ENCODE results near the gene TLE4.

Gene TLE4

DNA sequence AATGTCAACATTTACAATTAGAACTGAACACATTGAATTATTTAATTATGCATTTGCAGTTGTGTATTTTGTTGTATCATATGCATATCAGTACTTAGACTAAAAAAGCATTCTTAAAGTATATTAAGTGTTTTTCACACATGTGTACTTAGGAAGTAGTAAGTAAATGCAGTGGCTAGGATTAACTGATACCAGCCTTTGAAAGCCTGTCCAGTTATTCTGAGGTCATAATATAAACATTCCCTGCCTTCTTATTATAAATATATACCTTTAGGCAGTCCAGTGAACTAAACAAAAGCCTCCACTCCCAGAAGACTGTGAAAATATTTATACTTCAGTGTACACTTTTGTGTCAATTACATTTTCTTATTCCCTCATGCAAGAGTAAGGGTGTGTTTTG lies 83.8 kb downstream of the TLE4 start:
- H3K4me1 ChIP-seq: peaks cover 11 to 16% (median 13%) of the 10 kb centered on the region in 10 experiments
- peaks cover 73 to 95% (median 82%) of the 10 kb centered on the region in 11 experiments for H3K36me3 ChIP-seq
- no peak overlapping the region for H3K4me2 ChIP-seq
- H3K9me3 ChIP-seq (replicated peaks in 1 of 11): no peaks in the 10 kb centered on the region
- no peak overlapping the region for H3K9ac ChIP-seq
- no peak for TF ChIP-seq Cebpa-rat (IDR thresholded peaks at IDR 0.05)
- no peak overlapping the region for H3K27ac ChIP-seq
- H4K20me1 ChIP-seq: peaks cover 0 to 20% (median 5%) of the 10 kb centered on the region in 11 experiments; a peak in 7 of 22 replicates
- H3K4me3 ChIP-seq: no peak overlapping the region
- no peaks in the 10 kb centered on the region for H3K27me3 ChIP-seq

- Histone ChIP-seq H3K4me1 (peaks cover 5 to 14% (median 8%) of the 10 kb centered on the region in 10 experiments), H3K36me3 (peaks cover 75 to 93% (median 85%) of the 10 kb centered on the region in 11 experiments), H3K9me3 (replicated peaks in 1 of 11) (no peaks in the 10 kb centered on the region), H3K9ac (no peak overlapping the region), H3K27me3 (no peaks in the 10 kb centered on the region), H3K4me3 (no peak overlapping the region), H4K20me1 (peaks cover 0 to 19% (median 3%) of the 10 kb centered on the region in 11 experiments; a peak in 7 of 22 replicates), H3K4me2 (no peak overlapping the region), H3K27ac (no peak overlapping the region)
- no peak for TF ChIP-seq Cebpa-rat (IDR thresholded peaks at IDR 0.05)
These were observed 84.4 kb downstream of the TLE4 start for GRCh38 chr9:79656169-79656568.

DNA sequence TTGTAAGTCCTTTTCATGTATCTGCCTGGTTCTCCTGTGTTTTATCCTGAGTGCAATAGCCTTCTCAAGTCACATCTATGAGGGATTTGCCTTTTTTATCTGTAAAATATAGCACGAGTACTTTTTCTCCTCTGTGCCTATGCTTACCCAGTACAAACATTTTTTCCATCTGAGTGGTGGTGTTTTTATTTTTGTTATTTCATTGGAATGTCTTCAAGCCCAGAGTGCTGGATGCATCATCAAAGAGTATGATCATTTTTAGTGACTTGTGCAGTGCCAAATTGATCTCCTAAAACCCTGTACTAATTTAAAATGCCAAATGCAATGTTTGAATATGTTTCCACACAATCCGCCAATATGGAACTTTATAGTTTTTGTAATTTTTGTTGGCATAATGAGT lies 86.1 kb downstream of the TLE4 start:
- Histone ChIP-seq H4K20me1 (peaks cover 0 to 24% (median 0%) of the 10 kb centered on the region in 11 experiments; a peak in 7 of 22 replicates), H3K9ac (no peak overlapping the region), H3K27ac (no peak overlapping the region), H3K4me1 (peaks cover 3 to 23% (median 13%) of the 10 kb centered on the region in 10 experiments; a peak in 10 of 20 replicates), H3K4me2 (no peak overlapping the region), H3K9me3 (replicated peaks in 1 of 11) (no peaks in the 10 kb centered on the region), H3K36me3 (peaks cover 69 to 87% (median 80%) of the 10 kb centered on the region in 11 experiments), H3K4me3 (no peak overlapping the region), H3K27me3 (no peaks in the 10 kb centered on the region)
- TF ChIP-seq Cebpa-rat (IDR thresholded peaks at IDR 0.05): no peak

- Histone ChIP-seq H4K20me1 (peaks cover 0 to 34% (median 8%) of the 10 kb centered on the region in 11 experiments; a peak in 11 of 22 replicates), H3K9ac (no peak overlapping the region), H3K9me3 (replicated peaks in 1 of 11) (no peaks in the 10 kb centered on the region), H3K27ac (no peak overlapping the region), H3K36me3 (peaks cover 58 to 86% (median 72%) of the 10 kb centered on the region in 11 experiments), H3K4me2 (no peak overlapping the region), H3K4me1 (peaks cover 10 to 31% (median 22%) of the 10 kb centered on the region in 10 experiments), H3K27me3 (no peaks in the 10 kb centered on the region), H3K4me3 (no peak overlapping the region)
- TF ChIP-seq Cebpa-rat (IDR thresholded peaks at IDR 0.05): no peak
These were observed 87.2 kb downstream of the TLE4 start for GRCh38 chr9:79658926-79659325.

DNA sequence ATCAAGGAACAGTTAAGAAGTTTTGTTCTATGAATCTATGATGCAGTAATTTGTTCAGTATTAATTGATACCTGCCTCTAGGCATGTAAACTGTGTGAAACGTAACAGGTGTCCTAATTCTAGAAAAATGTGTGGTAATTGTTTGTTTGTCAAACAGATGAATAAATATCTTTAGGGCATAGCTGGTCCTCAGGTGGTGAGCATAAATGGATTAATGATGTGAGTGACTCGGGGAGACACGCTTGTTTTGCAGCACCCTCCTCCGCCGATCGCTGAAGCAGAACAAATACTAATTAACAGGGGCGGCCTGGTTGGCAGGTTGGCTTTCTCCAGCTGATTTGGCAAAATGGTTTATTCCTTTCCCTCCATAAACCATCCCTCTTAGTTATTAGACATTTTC lies 88.8 kb downstream of the TLE4 start:
- Histone ChIP-seq H4K20me1 (peaks cover 0 to 50% (median 15%) of the 10 kb centered on the region in 11 experiments; a peak in 12 of 22 replicates), H3K9me3 (replicated peaks in 1 of 11) (no peaks in the 10 kb centered on the region), H3K4me2 (no peak overlapping the region), H3K9ac (no peak overlapping the region), H3K36me3 (peaks cover 42 to 87% (median 71%) of the 10 kb centered on the region in 11 experiments), H3K4me3 (no peak overlapping the region), H3K27ac (no peak overlapping the region), H3K27me3 (no peaks in the 10 kb centered on the region), H3K4me1 (peaks cover 18 to 40% (median 29%) of the 10 kb centered on the region in 10 experiments)
- TF ChIP-seq Cebpa-rat (IDR thresholded peaks at IDR 0.05): no peak

- no peak overlapping the region for H3K27ac ChIP-seq
- H3K4me3 ChIP-seq: no peak overlapping the region
- H4K20me1 ChIP-seq: peaks cover 0 to 51% (median 15%) of the 10 kb centered on the region in 11 experiments; a peak in 12 of 22 replicates
- no peak overlapping the region for H3K4me2 ChIP-seq
- TF ChIP-seq Cebpa-rat (IDR thresholded peaks at IDR 0.05): no peak
- no peaks in the 10 kb centered on the region for H3K27me3 ChIP-seq
- peaks cover 18 to 43% (median 29%) of the 10 kb centered on the region in 10 experiments for H3K4me1 ChIP-seq
- no peaks in the 10 kb centered on the region for H3K9me3 ChIP-seq (replicated peaks in 1 of 11)
- peaks cover 36 to 87% (median 68%) of the 10 kb centered on the region in 11 experiments for H3K36me3 ChIP-seq
- H3K9ac ChIP-seq: no peak overlapping the region
These were observed 89.5 kb downstream of the TLE4 start for GRCh38 chr9:79661279-79661678.

DNA sequence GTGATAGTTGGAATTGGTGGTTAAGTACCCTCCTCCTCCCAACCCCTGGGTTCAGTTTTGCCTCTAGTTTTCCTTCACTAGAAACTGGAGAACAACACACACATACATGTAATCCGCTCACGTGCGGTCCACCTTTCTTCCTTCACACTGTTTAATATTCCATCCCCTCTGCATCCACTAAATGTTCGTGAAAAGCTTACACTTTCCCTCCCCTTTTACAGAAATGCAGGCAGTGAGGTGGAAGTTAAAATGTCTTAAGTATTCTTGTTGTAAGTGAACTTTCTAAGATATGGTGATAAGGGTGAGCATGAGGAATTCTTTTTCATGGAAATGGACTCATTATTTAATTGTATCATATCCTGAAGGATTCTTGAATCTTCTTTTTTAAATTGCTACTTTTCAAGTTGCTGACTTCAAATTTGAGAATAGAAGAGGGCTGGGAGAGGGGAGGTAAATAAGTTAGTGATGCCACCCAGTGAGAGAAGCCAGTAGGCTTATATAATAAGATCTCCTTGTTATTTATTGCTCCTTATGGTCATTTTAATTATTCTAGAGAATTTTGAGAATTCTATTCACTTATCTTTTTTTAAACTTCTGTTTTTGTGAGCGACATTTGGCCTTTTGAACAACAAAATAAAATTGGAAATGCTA lies 90.2 kb downstream of the TLE4 start:
- Histone ChIP-seq H3K36me3 (peaks cover 33 to 87% (median 68%) of the 10 kb centered on the region in 11 experiments), H3K9me3 (replicated peaks in 1 of 11) (no peaks in the 10 kb centered on the region), H3K4me2 (peak overlapping the region in 3 of 11 experiments; percentile 13 to 37 (median 27); a peak in 3 of 22 replicates), H3K4me1 (peaks cover 18 to 48% (median 29%) of the 10 kb centered on the region in 10 experiments), H3K27ac (peak overlapping the region in 1 of 11 experiments; percentile 20; a peak in 2 of 22 replicates), H3K27me3 (no peaks in the 10 kb centered on the region), H3K4me3 (no peak overlapping the region), H3K9ac (no peak overlapping the region), H4K20me1 (peaks cover 0 to 48% (median 15%) of the 10 kb centered on the region in 11 experiments; a peak in 12 of 22 replicates)
- TF ChIP-seq Cebpa-rat (IDR thresholded peaks at IDR 0.05): no peak

DNA sequence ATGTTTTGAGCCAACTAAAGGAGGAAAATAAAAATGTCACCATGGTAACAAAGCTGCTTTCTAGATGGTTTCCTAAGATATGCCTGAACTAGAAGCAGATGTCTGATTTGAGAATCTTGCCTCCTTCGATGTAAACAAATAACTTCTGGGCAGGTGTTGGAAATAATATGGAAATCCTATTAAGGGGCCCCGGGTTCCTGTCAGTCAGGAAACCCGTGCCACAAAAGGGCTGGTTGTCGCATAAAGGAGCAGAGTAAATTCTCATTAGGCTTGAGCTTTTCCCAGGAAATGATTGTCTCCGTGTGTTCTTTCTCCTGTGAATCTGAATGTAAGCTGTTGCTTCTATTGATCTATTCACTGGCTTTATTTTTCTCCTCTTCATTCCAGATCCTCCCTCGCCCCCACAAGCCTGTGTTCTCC lies 90.8 kb downstream of the TLE4 start:
- TF ChIP-seq Cebpa-rat (IDR thresholded peaks at IDR 0.05): no peak
- H3K9ac ChIP-seq: no peak overlapping the region
- peaks cover 18 to 48% (median 29%) of the 10 kb centered on the region in 10 experiments for H3K4me1 ChIP-seq
- peak overlapping the region in 4 of 11 experiments; percentile 13 to 37 (median 21); a peak in 3 of 22 replicates for H3K4me2 ChIP-seq
- no peaks in the 10 kb centered on the region for H3K9me3 ChIP-seq (replicated peaks in 1 of 11)
- H3K27me3 ChIP-seq: no peaks in the 10 kb centered on the region
- peaks cover 31 to 87% (median 68%) of the 10 kb centered on the region in 11 experiments; a peak in 21 of 22 replicates for H3K36me3 ChIP-seq
- no peak overlapping the region; a peak in 1 of 22 replicates for H3K27ac ChIP-seq
- H3K4me3 ChIP-seq: no peak overlapping the region
- H4K20me1 ChIP-seq: peaks cover 0 to 44% (median 15%) of the 10 kb centered on the region in 11 experiments; a peak in 12 of 22 replicates

DNA sequence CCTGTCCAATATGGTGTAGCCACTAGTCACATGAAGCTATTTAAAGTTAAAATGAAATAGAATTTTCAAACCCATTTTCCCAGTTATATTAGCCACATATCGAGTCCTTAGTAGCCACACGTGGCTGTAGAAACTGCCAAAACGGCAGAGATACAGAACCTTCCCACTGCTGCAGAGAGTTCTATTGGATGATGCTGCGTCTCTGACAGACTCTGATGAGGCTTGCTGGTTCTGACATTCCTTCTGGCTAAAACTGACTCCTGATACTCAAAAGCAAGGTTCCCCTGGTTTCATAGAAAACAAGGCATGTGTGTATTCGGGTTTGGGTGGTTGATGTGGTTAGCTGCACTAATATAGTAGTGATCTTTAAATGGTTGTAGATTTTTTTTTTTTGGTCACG lies 91.5 kb downstream of the TLE4 start:
- Histone ChIP-seq H3K9me3 (replicated peaks in 1 of 11) (no peaks in the 10 kb centered on the region), H3K36me3 (peaks cover 32 to 85% (median 68%) of the 10 kb centered on the region in 11 experiments), H3K4me2 (peak overlapping the region in 2 of 11 experiments; percentile 7 to 42; a peak in 1 of 22 replicates), H3K9ac (no peak overlapping the region), H3K27me3 (no peaks in the 10 kb centered on the region), H3K4me1 (peaks cover 18 to 48% (median 29%) of the 10 kb centered on the region in 10 experiments), H3K27ac (peak overlapping the region in 1 of 11 experiments; percentile 14; a peak in 1 of 22 replicates), H4K20me1 (peaks cover 0 to 36% (median 15%) of the 10 kb centered on the region in 11 experiments; a peak in 12 of 22 replicates), H3K4me3 (no peak overlapping the region)
- TF ChIP-seq Cebpa-rat (IDR thresholded peaks at IDR 0.05): no peak
